H1 (cell line): ENCODE measurements around the gene C3orf18. TPM values are rescaled to one million over a fixed set of nuclear protein-coding genes. Genes with fewer than 3 reads are reported as not detected.

Source experiments
- ASH2L ChIP-seq: fragments of 200-600, 300-600 bp; sonication (generic); IDR thresholded peaks from one replicate; pipeline ENCODE4 v1.7.1; 2017; ENCODE audit warnings: low read length
- BACH1 ChIP-seq: IDR thresholded peaks from 2 replicates; pipeline ENCODE4 v1.6.1; 2012; ENCODE audit warnings: low read length, improper control_type of control experiment
- CEBPB ChIP-seq: IDR thresholded peaks from 2 replicates; pipeline ENCODE4 v1.6.1; 2012; ENCODE audit warnings: low read depth, low read length
- CREB1 ChIP-seq: IDR thresholded peaks from 2 replicates; pipeline ENCODE4 v1.6.1; 2012; ENCODE audit warnings: inconsistent platforms
- SIX5 ChIP-seq: IDR thresholded peaks from 2 replicates; pipeline ENCODE4 v1.6.1; 2011; ENCODE audit warnings: mild to moderate bottlenecking, low read depth, low read length
- SP4 ChIP-seq: IDR thresholded peaks from 2 replicates; pipeline ENCODE4 v1.6.1; 2012; ENCODE audit warnings: low read length, inconsistent platforms
- TAF7 ChIP-seq: optimal IDR thresholded peaks from 2 replicates; pipeline ENCODE3; 2011; ENCODE audit warnings: low read depth, mild to moderate bottlenecking, inconsistent platforms, low read length, moderate library complexity, borderline replicate concordance
- TBP ChIP-seq: IDR thresholded peaks from 2 replicates; pipeline ENCODE4 v1.6.1; 2011; ENCODE audit warnings: low read depth, low read length, improper control_type of control experiment
- polyA plus RNA-seq, 7 experiments: library from polyadenylated mRNA; depleted of rRNA in 3 of 7; stranded (reverse) in 5 of 7; unstranded in 2 of 7; fragments of >200 nt in 5 of 7; fragments of 200-250 nt in 2 of 7; gene quantifications; 1 replicate in 5 of 7; 2 replicates in 1 of 7; 4 replicates in 1 of 7; pipeline versions ENCODE4 v1.2.1 to v1.2.3, GENCODE V29; 2011 to 2013; ENCODE audit warnings: missing spikeins in 2 of 7, mixed read lengths in 2 of 7
- total RNA-seq: library from RNA; stranded (reverse); fragmentation: NEBNext Ultra II Directional; extraction: Animal tissue kit (Norgen Biotek cat#: 25700); gene quantifications from 2 replicates; pipeline ENCODE4 v1.2.1, GENCODE V29; 2021
- TF ChIP-seq, protein P1 (sequence below): IDR thresholded peaks from 2 replicates; pipeline ENCODE4 v1.6.1; 2012; ENCODE audit warnings: low read length, inconsistent platforms

C3orf18 gene
- total and polyA plus RNA-seq, 2 of the 8 experiments (the other 6 are each of a cell fraction or from before 2014, with no cell fraction given), result 7.5 to 15.0 TPM

GRCh38 chr3:50616003-50616769 lies 48.6 kb upstream of the C3orf18 start (continued):
- TF ChIP-seq BACH1, result no peak
- TF ChIP-seq CEBPB, result 0 out of 2 replicates have a peak, but pooled peaks have one; percentile 34
- no peak for TF ChIP-seq SIX5
- no peak for TF ChIP-seq TAF7
- peak; percentile 51 for TF ChIP-seq ASH2L
- TF ChIP-seq CREB1, result no peak
- TF ChIP-seq, protein P1, sequence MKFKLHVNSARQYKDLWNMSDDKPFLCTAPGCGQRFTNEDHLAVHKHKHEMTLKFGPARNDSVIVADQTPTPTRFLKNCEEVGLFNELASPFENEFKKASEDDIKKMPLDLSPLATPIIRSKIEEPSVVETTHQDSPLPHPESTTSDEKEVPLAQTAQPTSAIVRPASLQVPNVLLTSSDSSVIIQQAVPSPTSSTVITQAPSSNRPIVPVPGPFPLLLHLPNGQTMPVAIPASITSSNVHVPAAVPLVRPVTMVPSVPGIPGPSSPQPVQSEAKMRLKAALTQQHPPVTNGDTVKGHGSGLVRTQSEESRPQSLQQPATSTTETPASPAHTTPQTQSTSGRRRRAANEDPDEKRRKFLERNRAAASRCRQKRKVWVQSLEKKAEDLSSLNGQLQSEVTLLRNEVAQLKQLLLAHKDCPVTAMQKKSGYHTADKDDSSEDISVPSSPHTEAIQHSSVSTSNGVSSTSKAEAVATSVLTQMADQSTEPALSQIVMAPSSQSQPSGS, result no peak
- no peak for TF ChIP-seq TBP
- TF ChIP-seq SP4, result peak; percentile 55; the same call in 1 of the 2 replicates
